ENCODE results near the gene CHMP4A.

CHMP4A gene

GRCh38 chr14:24172871-24173281, 40.4 kb downstream of the CHMP4A start:
- H3K27me3 ChIP-seq (ENCODE audit: insufficient read depth, low read depth, severe bottlenecking) = no peaks in the 10 kb centered on the region
- no peak for DNase-seq
- peak overlapping the region; percentile 75 for H3K4me3 ChIP-seq (ENCODE audit: low read depth, low read length)
- H3K27ac ChIP-seq = peak overlapping the region; percentile 90
- H3K9me3 ChIP-seq (ENCODE audit: severe bottlenecking) = no peaks in the 10 kb centered on the region
- H3K36me3 ChIP-seq = peaks cover 53% of the 10 kb centered on the region
- TF ChIP-seq CTCF (IDR thresholded peaks at IDR 0.05; ENCODE audit: low read depth, low read length) = no peak

GRCh38 chr14:24172261-24172860, 40.9 kb downstream of the CHMP4A start:
- peak; percentile 49 for DNase-seq
- H3K9me3 ChIP-seq (ENCODE audit: severe bottlenecking) = no peaks in the 10 kb centered on the region

GRCh38 chr14:24171422-24172260, 41.6 kb downstream of the CHMP4A start, which contains the start of gene REC8:
Gene REC8 (plus strand): TSS chr14:24172080. CDS start chr14:24172553, 473 bp downstream.
- H3K4me3 ChIP-seq (ENCODE audit: low read depth, low read length) = peak within 1 kb of the TSS; percentile 75
- peaks cover 41% of the 10 kb centered on the region for H3K36me3 ChIP-seq
- H3K9me3 ChIP-seq (ENCODE audit: severe bottlenecking) = no peaks in the 10 kb centered on the region
- peak within 1 kb of the TSS; percentile 90 for H3K27ac ChIP-seq
- H3K27me3 ChIP-seq (ENCODE audit: insufficient read depth, low read depth, severe bottlenecking) = no peaks in the 10 kb centered on the region
- DNase-seq = peak; percentile 99
- no peak for TF ChIP-seq CTCF (IDR thresholded peaks at IDR 0.05; ENCODE audit: low read depth, low read length)

More at GRCh38 chr14:24172261-24172860, 40.9 kb downstream of the CHMP4A start:
- no peak for TF ChIP-seq CTCF (IDR thresholded peaks at IDR 0.05; ENCODE audit: low read depth, low read length)
- Histone ChIP-seq H3K27ac (peak overlapping the region; percentile 90), H3K27me3 (ENCODE audit: insufficient read depth, low read depth, severe bottlenecking) (no peaks in the 10 kb centered on the region), H3K4me3 (ENCODE audit: low read depth, low read length) (peak overlapping the region; percentile 75), H3K36me3 (peaks cover 48% of the 10 kb centered on the region)

GRCh38 chr14:24167469-24168114, 45.7 kb downstream of the CHMP4A start:
- H3K4me3 ChIP-seq (ENCODE audit: low read depth, low read length) = no peak overlapping the region
- peaks cover 32% of the 10 kb centered on the region for H3K36me3 ChIP-seq
- H3K27me3 ChIP-seq (ENCODE audit: insufficient read depth, low read depth, severe bottlenecking) = no peaks in the 10 kb centered on the region
- no peaks in the 10 kb centered on the region for H3K9me3 ChIP-seq (ENCODE audit: severe bottlenecking)
- no peak for TF ChIP-seq CTCF (IDR thresholded peaks at IDR 0.05; ENCODE audit: low read depth, low read length)
- no peak overlapping the region for H3K27ac ChIP-seq
- DNase-seq = no peak

GRCh38 chr14:24165785-24166184, 47.5 kb downstream of the CHMP4A start:
- TF ChIP-seq CTCF (IDR thresholded peaks at IDR 0.05; ENCODE audit: low read depth, low read length) = no peak
- DNase-seq = no peak
- Histone ChIP-seq H3K27ac (no peak overlapping the region), H3K9me3 (ENCODE audit: severe bottlenecking) (no peaks in the 10 kb centered on the region), H3K27me3 (ENCODE audit: insufficient read depth, low read depth, severe bottlenecking) (no peaks in the 10 kb centered on the region), H3K36me3 (peaks cover 29% of the 10 kb centered on the region), H3K4me3 (ENCODE audit: low read depth, low read length) (no peak overlapping the region)
